ENCODE data around the gene ADGRL3.

Gene ADGRL3

GRCh38 chr4:61200187-61200915 lies at the start of gene ADGRL3:
ADGRL3 (plus strand) TSS chr4:61200326.
- DNase-seq, result peak; percentile 43

- DNase-seq, result no peak
Observed at GRCh38 chr4:61152433-61152832, 47.7 kb upstream of the ADGRL3 start.

- no peak for DNase-seq
Observed at GRCh38 chr4:61160478-61160877, 39.6 kb upstream of the ADGRL3 start.

- DNase-seq, result no peak
Observed at GRCh38 chr4:61162116-61162515, 38.0 kb upstream of the ADGRL3 start.

- DNase-seq, result no peak
Observed at GRCh38 chr4:61173799-61174198, 26.3 kb upstream of the ADGRL3 start.

GRCh38 chr4:61175495-61175894 lies 24.6 kb upstream of the ADGRL3 start:
- no peak for DNase-seq

- no peak for DNase-seq
Observed at GRCh38 chr4:61177367-61177766, 22.8 kb upstream of the ADGRL3 start.

- no peak for DNase-seq
Observed at GRCh38 chr4:61180405-61180804, 19.7 kb upstream of the ADGRL3 start.

- DNase-seq, result no peak
Observed at GRCh38 chr4:61182915-61183314, 17.2 kb upstream of the ADGRL3 start.

GRCh38 chr4:61185288-61185687 lies 14.8 kb upstream of the ADGRL3 start:
- DNase-seq, result no peak

- DNase-seq, result no peak
Observed at GRCh38 chr4:61192392-61192791, 7.7 kb upstream of the ADGRL3 start.

- no peak for DNase-seq
Observed at GRCh38 chr4:61193863-61194262, 6.3 kb upstream of the ADGRL3 start.

GRCh38 chr4:61194571-61194970 lies 5.6 kb upstream of the ADGRL3 start:
- no peak for DNase-seq

GRCh38 chr4:61195101-61195500 lies 5.0 kb upstream of the ADGRL3 start:
- DNase-seq, result no peak

GRCh38 chr4:61198686-61199085 lies 1.4 kb upstream of the ADGRL3 start:
- DNase-seq, result no peak

- no peak for DNase-seq
Observed at GRCh38 chr4:61199873-61200186, 296 bp upstream of the ADGRL3 start.

- no peak for DNase-seq
Observed at GRCh38 chr4:61200916-61201526, 895 bp downstream of the ADGRL3 start.

- no peak for DNase-seq
Observed at GRCh38 chr4:61201561-61201960, 1.4 kb downstream of the ADGRL3 start.

GRCh38 chr4:61201961-61202637 lies 2.0 kb downstream of the ADGRL3 start:
- DNase-seq, result peak; percentile 29

GRCh38 chr4:61202638-61203435 lies 2.7 kb downstream of the ADGRL3 start:
- no peak for DNase-seq

GRCh38 chr4:61203436-61203790 lies 3.3 kb downstream of the ADGRL3 start:
- no peak for DNase-seq

GRCh38 chr4:61204353-61205060 lies 4.4 kb downstream of the ADGRL3 start:
- no peak for DNase-seq

GRCh38 chr4:61205066-61205465 lies 4.9 kb downstream of the ADGRL3 start:
- no peak for DNase-seq

Data from NCI-H1105 (cell line).